NCI-H345 (cell line): ENCODE measurements around the gene CRIM1.
A peak's percentile ranks its signal among the peaks of the same experiment; 100 is the strongest.

Source experiments
- DNase-seq: peaks from one replicate; lab custom pipeline; 2025; lab: John Stamatoyannopoulos, UW

CRIM1 gene

DNA sequence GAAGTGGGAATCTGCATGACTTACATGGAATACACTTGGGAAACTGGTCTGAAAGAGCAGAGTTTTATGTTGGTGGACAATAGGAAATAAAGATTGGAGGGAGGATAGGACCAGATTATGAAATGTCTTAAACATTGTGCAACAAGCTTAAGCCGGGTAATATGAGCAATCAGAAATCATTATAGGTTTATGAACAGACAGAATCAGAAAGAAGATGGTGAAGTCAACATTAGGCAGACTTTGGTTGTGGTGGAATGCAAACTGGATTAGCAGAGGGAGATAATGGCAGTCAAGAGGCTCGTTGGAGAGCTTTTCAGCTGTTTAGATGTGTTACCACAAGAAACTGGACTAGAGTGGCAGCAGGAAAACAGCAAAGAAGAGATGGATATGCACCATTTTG, 43.5 kb downstream of the CRIM1 start:
- no peak for DNase-seq

DNA sequence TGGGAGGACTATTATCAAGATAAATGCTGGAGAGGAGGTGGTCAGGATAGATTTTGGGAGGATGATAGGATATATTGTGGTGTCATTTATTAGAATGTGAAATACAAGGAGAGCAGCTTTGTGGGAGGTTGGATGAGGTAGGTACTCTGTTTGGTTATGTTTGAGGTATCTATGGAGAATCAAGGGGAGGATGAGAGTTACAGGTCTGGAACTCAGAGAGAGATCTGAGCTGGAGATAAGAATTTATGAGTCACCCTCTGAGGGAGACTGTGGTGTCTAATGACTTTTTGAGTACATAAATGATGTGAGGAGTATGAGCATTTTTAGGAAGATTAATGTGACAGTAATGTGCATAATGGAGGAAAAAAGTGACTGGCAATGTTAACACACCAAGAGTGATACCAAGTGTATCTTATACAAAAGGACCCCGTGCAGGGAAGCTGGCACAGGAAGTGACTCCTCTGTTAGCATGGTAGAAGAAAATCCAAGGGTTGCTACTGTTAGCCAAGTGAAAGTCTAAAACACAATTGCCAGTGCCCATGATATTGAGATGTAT, 48.2 kb downstream of the CRIM1 start:
- no peak for DNase-seq

- no peak for DNase-seq
These were observed 48.7 kb downstream of the CRIM1 start for GRCh38 chr2:36404318-36404717.

DNA sequence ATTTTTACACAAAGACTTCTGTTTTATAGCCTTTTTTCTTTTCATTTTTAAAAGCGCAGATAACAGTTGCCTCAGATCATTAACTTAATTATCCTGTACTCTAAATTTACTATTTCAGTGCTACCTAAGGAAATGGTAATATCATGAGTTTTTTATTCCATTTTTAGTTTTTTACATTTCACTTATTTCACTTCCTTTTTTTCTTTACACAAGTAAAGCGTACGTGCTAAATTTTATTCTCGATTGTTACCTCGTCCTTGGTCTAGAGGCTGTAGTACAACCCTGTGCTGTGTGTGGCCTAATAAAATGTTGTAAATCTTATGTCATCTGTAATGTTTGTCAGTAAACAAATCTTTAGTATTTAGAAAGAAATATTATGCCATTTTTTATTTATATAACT, 49.2 kb downstream of the CRIM1 start:
- no peak for DNase-seq

DNA sequence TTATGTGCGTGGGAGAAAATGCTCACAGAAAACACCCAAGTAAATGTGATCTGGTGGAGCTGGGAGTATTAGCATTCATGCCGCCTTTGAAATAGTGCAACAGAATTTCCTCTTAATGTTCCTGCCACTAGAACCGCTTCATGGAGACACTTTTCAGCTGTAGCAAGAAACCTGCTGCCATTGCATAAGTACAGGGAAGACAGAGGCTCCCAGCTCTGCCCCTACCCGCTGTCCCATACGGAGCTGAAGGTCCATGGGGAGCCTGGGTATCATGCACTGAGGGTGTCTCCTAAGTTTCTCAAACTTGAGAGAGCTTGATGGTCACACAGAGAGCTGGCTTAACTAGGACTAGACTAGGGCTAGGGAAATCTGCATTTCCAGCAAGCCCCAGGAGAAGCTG, 49.6 kb downstream of the CRIM1 start:
- DNase-seq, result no peak

DNA sequence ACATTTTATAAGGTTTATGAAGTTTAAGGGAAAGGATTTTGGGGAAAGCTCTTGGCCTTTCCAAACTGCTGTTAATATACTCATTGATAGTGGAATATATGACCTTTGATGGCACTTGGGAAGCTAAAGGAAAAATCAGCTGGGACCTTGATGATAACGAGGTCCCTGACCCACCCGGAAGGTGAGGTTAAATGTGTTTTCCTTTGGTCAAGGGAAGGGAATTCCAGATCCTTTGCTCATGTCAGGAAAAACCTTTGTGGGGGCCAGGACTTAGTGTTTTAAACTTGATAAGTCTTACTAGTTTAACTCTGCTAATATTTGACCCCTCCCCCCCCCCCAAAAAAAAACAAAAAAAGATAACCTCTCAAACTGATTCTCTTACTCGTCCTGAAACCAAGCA, 50.7 kb downstream of the CRIM1 start:
- DNase-seq, result no peak

- DNase-seq, result no peak
These were observed 51.8 kb downstream of the CRIM1 start for GRCh38 chr2:36407413-36407812.

- DNase-seq, result no peak
These were observed 52.7 kb downstream of the CRIM1 start for GRCh38 chr2:36408198-36408703.

DNA sequence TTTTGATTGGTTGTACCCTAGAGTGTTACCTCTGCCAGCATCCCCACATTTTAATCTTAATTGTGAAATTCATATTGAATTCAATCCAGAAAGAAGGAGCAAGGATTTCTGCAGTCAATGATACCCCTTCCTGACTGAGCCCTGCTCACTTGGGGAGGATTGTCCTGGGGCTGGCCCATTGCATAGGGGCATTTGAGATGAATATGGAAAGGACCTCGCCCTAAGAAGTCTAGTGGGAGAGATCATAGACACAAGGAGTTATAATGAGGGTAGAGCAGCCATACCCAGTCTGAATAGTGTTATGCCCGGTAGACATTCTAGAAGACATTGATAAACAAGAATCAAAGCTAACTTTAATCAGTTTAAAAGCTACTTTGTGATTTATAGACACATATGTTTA, 53.8 kb downstream of the CRIM1 start:
- no peak for DNase-seq

DNA sequence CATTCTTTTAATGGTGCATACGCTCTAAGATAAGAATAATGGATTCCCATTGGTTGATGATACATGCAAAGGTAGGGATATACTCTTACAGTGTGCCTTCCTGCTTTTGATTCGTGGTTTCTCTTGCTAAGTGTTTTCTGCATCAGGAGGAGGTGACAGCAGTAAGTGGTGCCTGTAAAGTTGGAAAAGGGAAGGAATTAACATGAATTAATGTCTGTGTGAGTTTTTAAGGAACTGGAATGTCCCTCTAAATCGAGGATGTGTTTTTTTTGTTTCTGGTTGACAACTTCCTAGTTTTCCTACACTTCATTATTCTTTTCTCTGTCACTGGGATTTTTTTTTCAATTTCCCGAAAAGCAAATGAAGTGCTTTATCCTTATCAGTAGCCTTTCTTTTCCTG, 54.4 kb downstream of the CRIM1 start:
- DNase-seq, result no peak

GRCh38 chr2:36410681-36411080, 55.1 kb downstream of the CRIM1 start:
- DNase-seq, result no peak

- no peak for DNase-seq
These were observed 56.4 kb downstream of the CRIM1 start for GRCh38 chr2:36411962-36412444.

GRCh38 chr2:36413218-36413617, 57.6 kb downstream of the CRIM1 start:
- no peak for DNase-seq

GRCh38 chr2:36414307-36414706, 58.7 kb downstream of the CRIM1 start:
- DNase-seq, result no peak

- no peak for DNase-seq
These were observed 59.9 kb downstream of the CRIM1 start for GRCh38 chr2:36415381-36416022.

GRCh38 chr2:36416370-36417165, 61.0 kb downstream of the CRIM1 start:
- no peak for DNase-seq

GRCh38 chr2:36420569-36421181, 65.1 kb downstream of the CRIM1 start:
- DNase-seq, result no peak

- DNase-seq, result no peak
These were observed 65.8 kb downstream of the CRIM1 start for GRCh38 chr2:36421379-36421778.

- DNase-seq, result peak; percentile 19
These were observed 67.6 kb downstream of the CRIM1 start for GRCh38 chr2:36423172-36423571.

DNA sequence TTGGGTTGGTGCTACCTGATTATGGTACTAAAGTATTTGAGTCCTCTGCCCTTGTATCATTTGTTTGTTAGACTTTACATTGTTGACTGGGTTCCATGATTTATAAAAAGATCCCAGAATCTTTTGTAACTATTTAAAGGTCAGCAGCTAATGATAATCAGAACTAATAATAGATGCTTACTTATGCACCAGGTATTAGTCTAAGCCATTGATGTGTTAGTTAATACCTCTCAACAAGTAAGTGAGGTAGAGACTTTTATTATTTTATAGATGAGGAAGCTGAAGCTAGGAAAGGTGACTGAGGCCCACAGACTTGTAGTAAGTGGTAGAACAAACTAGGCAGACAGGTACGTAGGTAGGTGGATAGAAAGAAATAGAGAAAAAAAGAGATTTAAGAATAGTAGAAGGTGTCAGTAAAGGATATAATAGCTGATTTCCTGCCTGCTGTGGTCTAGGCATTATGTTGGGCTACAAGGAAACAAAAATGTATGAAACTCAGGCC, 68.1 kb downstream of the CRIM1 start:
- DNase-seq, result no peak

DNA sequence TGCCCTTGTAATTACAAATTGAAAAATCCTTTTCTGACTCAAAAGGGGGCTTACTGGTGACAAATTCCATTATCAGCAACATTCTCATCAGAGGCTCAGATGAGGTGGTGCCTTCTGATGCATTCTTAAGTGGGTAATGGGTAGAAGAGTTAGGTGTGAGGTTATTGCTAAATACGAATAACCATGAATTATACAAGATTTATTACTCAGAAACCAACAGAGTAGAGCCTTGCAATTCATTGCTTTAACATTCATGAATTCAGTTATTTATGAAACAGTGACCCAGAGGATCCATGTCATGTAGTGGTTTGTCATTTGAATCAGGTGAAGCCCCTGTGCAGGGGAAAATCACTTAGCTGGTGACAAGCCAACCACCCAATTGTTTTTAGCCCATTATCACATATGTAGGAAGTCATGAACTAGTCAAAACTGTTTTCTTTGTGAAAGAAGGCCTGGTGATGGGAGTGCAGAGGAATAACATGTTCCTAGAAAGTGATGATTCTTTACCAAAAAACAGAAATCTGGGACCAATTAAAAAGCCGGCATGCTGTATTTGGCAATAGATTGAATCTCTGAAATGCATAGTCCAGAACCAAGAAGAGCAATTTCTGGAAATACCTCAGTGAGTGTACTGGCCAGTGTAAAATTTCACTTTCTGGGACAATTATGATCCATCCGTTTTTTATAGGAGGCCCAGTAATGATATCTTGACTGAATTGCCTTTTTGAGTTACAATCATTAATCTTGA, 70.2 kb downstream of the CRIM1 start:
- no peak for DNase-seq

DNA sequence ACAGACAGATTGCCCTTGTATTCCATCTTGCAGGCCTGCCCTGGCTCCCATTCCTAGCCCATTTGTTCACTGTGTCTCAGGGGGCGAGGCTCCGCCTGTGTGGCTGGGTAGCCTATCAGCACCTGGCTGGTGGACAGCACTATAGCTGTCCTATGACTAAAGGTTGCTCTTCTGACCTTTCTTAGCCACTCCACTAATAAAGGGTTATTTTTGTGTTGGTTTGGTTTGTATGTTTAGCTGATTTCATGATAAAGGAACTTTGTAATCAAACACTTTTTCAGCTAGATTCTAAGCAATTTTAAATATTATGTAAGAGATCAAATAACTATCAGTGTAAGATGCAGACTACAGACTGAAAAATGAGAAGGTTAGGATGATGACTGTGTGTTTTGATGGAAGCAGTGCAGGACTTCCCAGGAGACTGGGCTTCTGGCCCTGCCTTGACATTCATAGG, 72.2 kb downstream of the CRIM1 start:
- DNase-seq, result no peak
